HepG2 (cell line): Measurements from ENCODE around the gene KSR1. TPM values are rescaled to one million over a fixed set of nuclear protein-coding genes. Genes with fewer than 3 reads are reported as not detected.

Experiments used
- CC2D1A ChIP-seq: sonication (generic); formaldehyde crosslinking; IDR thresholded peaks from 2 replicates; pipeline ENCODE4 v1.8.1; 2023; ENCODE audit warnings: mild to moderate bottlenecking, missing genetic modification reagents
- EED ChIP-seq: sonication (generic); formaldehyde crosslinking; IDR thresholded peaks from 2 replicates; pipeline ENCODE4 v1.5.0; 2020; ENCODE audit warnings: mild to moderate bottlenecking, missing genetic modification reagents
- FIP1L1 ChIP-seq: fragments of 200-400 bp; formaldehyde crosslinking; IDR thresholded peaks from 2 replicates; pipeline ENCODE4 v1.6.1; 2018; ENCODE audit warnings: low read depth, mild to moderate bottlenecking, low read length, moderate library complexity, borderline replicate concordance; ENCODE audit not compliant: insufficient read depth
- HHEX ChIP-seq: IDR thresholded peaks from 2 replicates; pipeline ENCODE4 v1.6.1; 2016; ENCODE audit warnings: control low read depth
- IRF2 ChIP-seq: IDR thresholded peaks from 2 replicates; pipeline ENCODE4 v1.6.1; 2018; ENCODE audit warnings: missing genetic modification reagents, missing compliant biosample characterization
- MEF2D ChIP-seq: sonication (generic); formaldehyde crosslinking; IDR thresholded peaks from 2 replicates; pipeline ENCODE4 v1.5.1; 2020; ENCODE audit warnings: mild to moderate bottlenecking, missing genetic modification reagents
- MYNN ChIP-seq: sonication (generic); formaldehyde crosslinking; IDR thresholded peaks from 2 replicates; pipeline ENCODE4 v1.4.0; 2020; ENCODE audit warnings: mild to moderate bottlenecking, low read depth, missing genetic modification reagents
- NFATC3 ChIP-seq: sonication (generic); formaldehyde crosslinking; IDR thresholded peaks from 2 replicates; pipeline ENCODE4 v1.5.1; 2020; ENCODE audit warnings: mild to moderate bottlenecking, missing genetic modification reagents
- SALL1 ChIP-seq: sonication (generic); formaldehyde crosslinking; IDR thresholded peaks from 2 replicates; pipeline ENCODE4 v1.8.0; 2022; ENCODE audit warnings: mild to moderate bottlenecking, missing genetic modification reagents
- ZKSCAN8 ChIP-seq: IDR thresholded peaks from 2 replicates; pipeline ENCODE4 v1.6.1; 2016; ENCODE audit warnings: borderline replicate concordance, missing genetic modification reagents, missing compliant biosample characterization
- ZNF205 ChIP-seq: IDR thresholded peaks from 2 replicates; pipeline ENCODE4 v1.6.1; 2018; ENCODE audit warnings: missing biosample characterization, missing genetic modification reagents
- ZNF225 ChIP-seq: sonication (generic); formaldehyde crosslinking; IDR thresholded peaks from 2 replicates; pipeline ENCODE4 v1.4.0; 2020; ENCODE audit warnings: mild to moderate bottlenecking, missing genetic modification reagents
- ZNF577 ChIP-seq: sonication (generic); formaldehyde crosslinking; IDR thresholded peaks from 2 replicates; pipeline ENCODE4 v1.4.0; 2020; ENCODE audit warnings: mild to moderate bottlenecking, low read depth, missing genetic modification reagents, borderline replicate concordance
- polyA plus RNA-seq, 8 experiments: library from polyadenylated mRNA; depleted of rRNA in 3 of 8; stranded (reverse) in 7 of 8; unstranded in 1 of 8; fragments of >200 nt; fragmentation: Illumina TruSeq in 4 of 8; extraction: Trizol in 4 of 8; gene quantifications; 2 replicates each; pipeline versions ENCODE4 v1.2.1 to v1.2.3, GENCODE V29; 2011 to 2016; ENCODE audit warnings: low read depth in 4 of 8, missing spikeins in 1 of 8, mixed read lengths in 1 of 8; ENCODE audit not compliant: insufficient read depth in 1 of 8
- total RNA-seq, 5 experiments: library from RNA; depleted of rRNA; stranded (reverse); fragments of >200 nt; fragmentation: Illumina TruSeq; extraction: Trizol; gene quantifications; 2 replicates each; pipeline ENCODE4 v1.2.3, GENCODE V29; 2016; ENCODE audit warnings: low read depth in 1 of 5
- TF ChIP-seq, protein P1 (sequence below): sonication (generic); formaldehyde crosslinking; IDR thresholded peaks from 2 replicates; pipeline ENCODE4 v1.4.0; 2020; ENCODE audit warnings: missing genetic modification reagents
- TF ChIP-seq, protein P2 (sequence below): fragments of 450-650 bp; IDR thresholded peaks from 2 replicates; pipeline ENCODE4 v1.6.1; 2017; ENCODE audit warnings: mild to moderate bottlenecking
- TF ChIP-seq, protein P3 (sequence below): IDR thresholded peaks from 2 replicates; pipeline ENCODE4 v1.6.1; 2016; ENCODE audit warnings: missing compliant biosample characterization, missing genetic modification reagents, borderline replicate concordance
- TF ChIP-seq, protein P4 (sequence below): sonication (generic); formaldehyde crosslinking; IDR thresholded peaks from 2 replicates; pipeline ENCODE4 v1.4.0; 2020; ENCODE audit warnings: mild to moderate bottlenecking, missing genetic modification reagents
- TF ChIP-seq, protein P5 (sequence below): IDR thresholded peaks from 2 replicates; pipeline ENCODE4 v1.6.1; 2016; ENCODE audit warnings: mild to moderate bottlenecking, missing biosample characterization, missing genetic modification reagents

KSR1 gene
- total and polyA plus RNA-seq, 2 of the 13 experiments (the other 11 are each of a cell fraction or from before 2014, with no cell fraction given): 10.1 to 16.6 TPM

DNA sequence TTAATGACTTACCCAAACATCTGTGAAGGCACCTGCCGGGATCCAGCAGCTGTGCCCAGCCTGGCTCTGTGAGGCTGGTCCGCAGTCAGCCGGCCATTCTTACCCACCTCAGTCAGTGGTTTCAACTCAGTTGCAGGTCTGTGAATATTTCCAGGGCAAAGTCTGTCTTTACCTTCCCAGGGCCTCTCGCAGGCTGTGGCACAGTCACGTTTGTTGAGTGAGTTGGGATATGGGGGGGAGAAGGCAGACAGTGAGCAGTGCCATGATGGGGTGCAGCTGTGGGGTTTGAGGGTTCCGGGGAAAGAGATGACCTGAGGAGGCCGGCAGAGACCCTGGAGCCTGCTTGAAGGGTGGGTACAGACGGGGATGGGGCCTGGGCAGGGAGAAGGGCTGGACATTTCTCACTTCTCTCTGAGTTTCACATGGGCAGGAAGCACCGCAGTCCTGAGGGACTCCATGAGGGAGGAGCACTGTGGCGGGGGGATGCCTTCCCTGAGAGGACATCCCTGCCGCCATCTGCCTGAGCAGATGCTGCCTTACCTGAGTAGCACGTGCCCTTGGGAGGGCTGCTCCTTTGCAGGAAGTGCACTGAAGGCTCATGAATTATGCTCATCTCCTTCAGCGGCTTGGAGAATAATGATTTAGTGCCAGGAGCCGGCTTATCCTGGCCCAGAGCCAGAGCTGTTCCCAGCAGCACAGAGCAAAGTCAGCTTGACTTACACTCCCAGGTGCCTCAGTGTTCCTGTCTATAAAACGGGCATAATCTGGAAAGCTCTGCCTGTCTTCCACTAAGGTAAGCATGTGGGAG lies 48.1 kb downstream of the KSR1 start (continued):
- no peak for TF ChIP-seq CC2D1A
- TF ChIP-seq, protein P1, sequence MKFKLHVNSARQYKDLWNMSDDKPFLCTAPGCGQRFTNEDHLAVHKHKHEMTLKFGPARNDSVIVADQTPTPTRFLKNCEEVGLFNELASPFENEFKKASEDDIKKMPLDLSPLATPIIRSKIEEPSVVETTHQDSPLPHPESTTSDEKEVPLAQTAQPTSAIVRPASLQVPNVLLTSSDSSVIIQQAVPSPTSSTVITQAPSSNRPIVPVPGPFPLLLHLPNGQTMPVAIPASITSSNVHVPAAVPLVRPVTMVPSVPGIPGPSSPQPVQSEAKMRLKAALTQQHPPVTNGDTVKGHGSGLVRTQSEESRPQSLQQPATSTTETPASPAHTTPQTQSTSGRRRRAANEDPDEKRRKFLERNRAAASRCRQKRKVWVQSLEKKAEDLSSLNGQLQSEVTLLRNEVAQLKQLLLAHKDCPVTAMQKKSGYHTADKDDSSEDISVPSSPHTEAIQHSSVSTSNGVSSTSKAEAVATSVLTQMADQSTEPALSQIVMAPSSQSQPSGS (CRISPR knock-in tag): no peak
- no peak for TF ChIP-seq NFATC3 (CRISPR knock-in tag)
- TF ChIP-seq, protein P2, sequence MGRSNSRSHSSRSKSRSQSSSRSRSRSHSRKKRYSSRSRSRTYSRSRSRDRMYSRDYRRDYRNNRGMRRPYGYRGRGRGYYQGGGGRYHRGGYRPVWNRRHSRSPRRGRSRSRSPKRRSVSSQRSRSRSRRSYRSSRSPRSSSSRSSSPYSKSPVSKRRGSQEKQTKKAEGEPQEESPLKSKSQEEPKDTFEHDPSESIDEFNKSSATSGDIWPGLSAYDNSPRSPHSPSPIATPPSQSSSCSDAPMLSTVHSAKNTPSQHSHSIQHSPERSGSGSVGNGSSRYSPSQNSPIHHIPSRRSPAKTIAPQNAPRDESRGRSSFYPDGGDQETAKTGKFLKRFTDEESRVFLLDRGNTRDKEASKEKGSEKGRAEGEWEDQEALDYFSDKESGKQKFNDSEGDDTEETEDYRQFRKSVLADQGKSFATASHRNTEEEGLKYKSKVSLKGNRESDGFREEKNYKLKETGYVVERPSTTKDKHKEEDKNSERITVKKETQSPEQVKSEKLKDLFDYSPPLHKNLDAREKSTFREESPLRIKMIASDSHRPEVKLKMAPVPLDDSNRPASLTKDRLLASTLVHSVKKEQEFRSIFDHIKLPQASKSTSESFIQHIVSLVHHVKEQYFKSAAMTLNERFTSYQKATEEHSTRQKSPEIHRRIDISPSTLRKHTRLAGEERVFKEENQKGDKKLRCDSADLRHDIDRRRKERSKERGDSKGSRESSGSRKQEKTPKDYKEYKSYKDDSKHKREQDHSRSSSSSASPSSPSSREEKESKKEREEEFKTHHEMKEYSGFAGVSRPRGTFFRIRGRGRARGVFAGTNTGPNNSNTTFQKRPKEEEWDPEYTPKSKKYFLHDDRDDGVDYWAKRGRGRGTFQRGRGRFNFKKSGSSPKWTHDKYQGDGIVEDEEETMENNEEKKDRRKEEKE: no peak
- no peak for TF ChIP-seq EED (CRISPR knock-in tag)
- TF ChIP-seq, protein P3, sequence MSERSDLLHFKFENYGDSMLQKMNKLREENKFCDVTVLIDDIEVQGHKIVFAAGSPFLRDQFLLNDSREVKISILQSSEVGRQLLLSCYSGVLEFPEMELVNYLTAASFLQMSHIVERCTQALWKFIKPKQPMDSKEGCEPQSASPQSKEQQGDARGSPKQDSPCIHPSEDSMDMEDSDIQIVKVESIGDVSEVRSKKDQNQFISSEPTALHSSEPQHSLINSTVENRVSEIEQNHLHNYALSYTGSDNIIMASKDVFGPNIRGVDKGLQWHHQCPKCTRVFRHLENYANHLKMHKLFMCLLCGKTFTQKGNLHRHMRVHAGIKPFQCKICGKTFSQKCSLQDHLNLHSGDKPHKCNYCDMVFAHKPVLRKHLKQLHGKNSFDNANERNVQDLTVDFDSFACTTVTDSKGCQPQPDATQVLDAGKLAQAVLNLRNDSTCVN (CRISPR knock-in tag): no peak
- TF ChIP-seq SALL1 (CRISPR knock-in tag): 0 out of 2 replicates have a peak, but pooled peaks have one; percentile 28
- no peak for TF ChIP-seq ZNF577 (CRISPR knock-in tag)
- no peak for TF ChIP-seq ZNF225 (CRISPR knock-in tag)
- no peak for TF ChIP-seq ZKSCAN8
- TF ChIP-seq ZNF205 (CRISPR knock-in tag): no peak
- 0 out of 2 replicates have a peak, but pooled peaks have one; percentile 41 for TF ChIP-seq MEF2D
- TF ChIP-seq, protein P4, sequence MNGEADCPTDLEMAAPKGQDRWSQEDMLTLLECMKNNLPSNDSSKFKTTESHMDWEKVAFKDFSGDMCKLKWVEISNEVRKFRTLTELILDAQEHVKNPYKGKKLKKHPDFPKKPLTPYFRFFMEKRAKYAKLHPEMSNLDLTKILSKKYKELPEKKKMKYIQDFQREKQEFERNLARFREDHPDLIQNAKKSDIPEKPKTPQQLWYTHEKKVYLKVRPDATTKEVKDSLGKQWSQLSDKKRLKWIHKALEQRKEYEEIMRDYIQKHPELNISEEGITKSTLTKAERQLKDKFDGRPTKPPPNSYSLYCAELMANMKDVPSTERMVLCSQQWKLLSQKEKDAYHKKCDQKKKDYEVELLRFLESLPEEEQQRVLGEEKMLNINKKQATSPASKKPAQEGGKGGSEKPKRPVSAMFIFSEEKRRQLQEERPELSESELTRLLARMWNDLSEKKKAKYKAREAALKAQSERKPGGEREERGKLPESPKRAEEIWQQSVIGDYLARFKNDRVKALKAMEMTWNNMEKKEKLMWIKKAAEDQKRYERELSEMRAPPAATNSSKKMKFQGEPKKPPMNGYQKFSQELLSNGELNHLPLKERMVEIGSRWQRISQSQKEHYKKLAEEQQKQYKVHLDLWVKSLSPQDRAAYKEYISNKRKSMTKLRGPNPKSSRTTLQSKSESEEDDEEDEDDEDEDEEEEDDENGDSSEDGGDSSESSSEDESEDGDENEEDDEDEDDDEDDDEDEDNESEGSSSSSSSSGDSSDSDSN: no peak
- no peak for TF ChIP-seq FIP1L1
- TF ChIP-seq, protein P5, sequence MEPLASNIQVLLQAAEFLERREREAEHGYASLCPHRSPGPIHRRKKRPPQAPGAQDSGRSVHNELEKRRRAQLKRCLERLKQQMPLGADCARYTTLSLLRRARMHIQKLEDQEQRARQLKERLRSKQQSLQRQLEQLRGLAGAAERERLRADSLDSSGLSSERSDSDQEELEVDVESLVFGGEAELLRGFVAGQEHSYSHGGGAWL: no peak
- TF ChIP-seq HHEX (CRISPR knock-in tag): no peak
- no peak for TF ChIP-seq MYNN (CRISPR knock-in tag)
- TF ChIP-seq IRF2 (CRISPR knock-in tag): no peak
